ENCODE results near the gene ITGBL1.

- TF ChIP-seq, protein P1, sequence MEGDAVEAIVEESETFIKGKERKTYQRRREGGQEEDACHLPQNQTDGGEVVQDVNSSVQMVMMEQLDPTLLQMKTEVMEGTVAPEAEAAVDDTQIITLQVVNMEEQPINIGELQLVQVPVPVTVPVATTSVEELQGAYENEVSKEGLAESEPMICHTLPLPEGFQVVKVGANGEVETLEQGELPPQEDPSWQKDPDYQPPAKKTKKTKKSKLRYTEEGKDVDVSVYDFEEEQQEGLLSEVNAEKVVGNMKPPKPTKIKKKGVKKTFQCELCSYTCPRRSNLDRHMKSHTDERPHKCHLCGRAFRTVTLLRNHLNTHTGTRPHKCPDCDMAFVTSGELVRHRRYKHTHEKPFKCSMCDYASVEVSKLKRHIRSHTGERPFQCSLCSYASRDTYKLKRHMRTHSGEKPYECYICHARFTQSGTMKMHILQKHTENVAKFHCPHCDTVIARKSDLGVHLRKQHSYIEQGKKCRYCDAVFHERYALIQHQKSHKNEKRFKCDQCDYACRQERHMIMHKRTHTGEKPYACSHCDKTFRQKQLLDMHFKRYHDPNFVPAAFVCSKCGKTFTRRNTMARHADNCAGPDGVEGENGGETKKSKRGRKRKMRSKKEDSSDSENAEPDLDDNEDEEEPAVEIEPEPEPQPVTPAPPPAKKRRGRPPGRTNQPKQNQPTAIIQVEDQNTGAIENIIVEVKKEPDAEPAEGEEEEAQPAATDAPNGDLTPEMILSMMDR (IDR thresholded peaks at IDR 0.05; ENCODE audit: control extremely low read depth in 1 of 3, insufficient read depth in 1 of 3, low read depth in 1 of 3, low read length in 3 of 3): no peak
- TF ChIP-seq SIRT6 (IDR thresholded peaks at IDR 0.05; ENCODE audit: low read length): no peak
Measured at GRCh38 chr13:101697745-101698144, 245.3 kb downstream of the ITGBL1 start.
